Sigmoid colon (tissue), 4 donors: ENCODE results near the gene SPON1.

ENCODE experiments used
- CTCF ChIP-seq, 4 experiments: fragments of 450-650 bp in 3 of 4; fragments of 200-600 bp in 1 of 4; IDR thresholded peaks; one replicate each; pipeline ENCODE4 v1.5.1; 2016 to 2019; ENCODE audit warnings: antibody characterized with exemption in 4 of 4, mild to moderate bottlenecking in 3 of 4, moderate library complexity in 2 of 4
- POLR2AphosphoS5 ChIP-seq, 4 donors: sonication (generic); formaldehyde crosslinking; IDR thresholded peaks; one replicate each; pipeline ENCODE4 v1.6.1; 2017; ENCODE audit warnings: antibody characterized with exemption in 4 of 4

- no peak for TF ChIP-seq POLR2AphosphoS5 (IDR thresholded peaks at IDR 0.05)
- no peak for TF ChIP-seq CTCF (IDR thresholded peaks at IDR 0.05)
Observed at GRCh38 chr11:13972944-13973343, 10.4 kb downstream of the SPON1 start.
